GM21447 (cell line): ENCODE measurements around the gene DCTPP1.
"Not testable (repeated sequence)": the region's sequence is repeated elsewhere in the genome, so short reads cannot be mapped to it uniquely, and the experiment has no call there.

ENCODE experiments used
- ATAC-seq: cut with Tn5 transposase; IDR thresholded peaks from one replicate; pipeline ENCODE4 v1.9.1; 2021; ENCODE audit not compliant: unreplicated experiment

The DCTPP1 gene

DNA sequence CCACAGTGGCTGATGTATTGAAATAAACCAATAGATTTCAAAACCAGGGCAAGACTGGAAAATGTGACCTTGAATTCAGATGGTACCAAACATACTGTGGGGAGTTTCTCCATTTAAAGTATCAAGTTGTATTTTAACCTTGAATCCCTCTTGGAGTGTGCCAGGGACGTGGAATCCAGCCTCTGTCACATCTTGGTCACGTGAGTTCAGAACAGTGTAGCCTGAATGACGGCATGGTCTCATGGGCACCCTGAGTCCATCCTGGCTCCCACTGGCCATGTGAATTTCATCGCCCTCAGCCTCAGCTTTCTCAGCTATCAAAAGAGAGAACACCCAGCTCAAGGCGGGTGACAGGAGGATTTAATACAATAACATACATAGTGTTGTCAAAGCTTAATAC is 15.7 kb downstream of the DCTPP1 start:
- ATAC-seq, result no peak

DNA sequence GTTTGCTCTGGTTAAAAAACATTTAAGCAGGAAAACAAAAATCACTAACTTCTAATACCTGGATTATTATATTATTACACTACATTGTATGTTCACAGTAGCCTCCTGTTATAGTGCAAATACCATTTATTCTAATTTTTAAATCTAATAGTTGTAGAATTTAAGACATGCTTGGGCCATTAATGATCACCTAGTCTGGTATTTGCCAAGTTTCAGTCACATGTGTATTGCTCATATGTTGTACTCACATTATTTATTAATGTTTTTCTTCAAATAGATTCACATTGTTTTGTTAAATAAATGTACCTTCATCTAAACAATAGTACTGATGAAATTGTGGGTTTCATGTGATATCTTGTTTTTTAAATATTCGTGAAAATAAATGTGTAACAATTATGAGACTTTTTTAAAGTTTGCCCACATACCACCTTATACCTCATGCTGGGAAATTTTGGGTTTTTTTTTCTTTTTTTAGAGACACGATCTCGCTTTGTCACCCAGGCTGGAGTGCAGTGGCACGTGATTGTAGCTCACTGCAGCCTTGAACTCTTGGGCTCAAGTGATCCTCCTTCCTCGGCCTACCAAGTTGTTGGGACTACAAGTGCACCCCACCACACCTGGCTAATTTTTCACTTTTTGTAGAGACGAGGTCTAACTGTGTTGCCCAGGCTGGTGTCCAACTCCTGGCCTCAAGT is 16.6 kb downstream of the DCTPP1 start:
- ATAC-seq, result no peak

DNA sequence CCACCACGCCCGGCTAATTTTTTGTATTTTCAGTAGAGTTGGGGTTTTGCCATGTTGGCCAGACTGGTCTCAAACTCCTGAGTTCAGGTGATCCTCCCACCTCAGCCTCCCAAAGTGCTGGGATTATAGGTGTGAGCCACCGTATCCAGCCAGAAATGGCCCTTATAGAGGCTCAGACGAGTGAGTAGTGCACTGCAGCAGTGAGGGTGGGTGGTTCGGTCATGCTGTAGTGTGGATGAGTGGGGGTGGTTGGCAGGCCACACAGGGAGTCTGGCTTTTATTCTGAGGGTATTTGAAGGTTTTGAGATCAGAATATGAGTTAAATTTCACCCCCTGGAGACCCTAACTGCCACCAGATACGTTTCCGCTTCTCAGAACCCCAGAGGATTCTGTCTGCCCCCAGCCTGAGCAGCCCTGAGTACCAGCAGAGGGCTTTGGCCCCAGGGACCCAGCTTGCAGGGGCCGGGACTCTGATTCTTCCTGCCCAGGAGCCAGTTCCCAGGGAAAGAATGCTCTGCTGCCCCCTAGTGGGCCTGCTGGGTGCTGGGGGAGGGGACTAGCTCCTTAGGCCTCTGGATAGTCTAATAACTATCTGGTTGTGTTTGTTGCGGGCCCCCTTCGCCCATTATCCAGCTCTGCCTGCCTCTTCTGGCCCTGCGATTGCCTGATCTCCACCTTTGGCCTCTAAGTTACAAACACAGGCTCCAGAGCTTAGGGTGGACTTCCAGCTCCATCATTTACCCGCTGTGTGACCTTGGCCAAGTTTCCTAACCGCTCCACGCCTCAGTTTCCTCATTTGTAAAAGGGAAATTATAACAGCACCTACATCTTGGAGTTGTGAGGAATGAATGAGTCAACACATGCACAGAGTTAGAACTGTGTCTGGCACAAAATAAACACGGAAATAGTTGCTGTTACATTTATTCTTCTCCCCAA is 20.4 kb downstream of the DCTPP1 start:
- ATAC-seq, result peak; percentile 49

DNA sequence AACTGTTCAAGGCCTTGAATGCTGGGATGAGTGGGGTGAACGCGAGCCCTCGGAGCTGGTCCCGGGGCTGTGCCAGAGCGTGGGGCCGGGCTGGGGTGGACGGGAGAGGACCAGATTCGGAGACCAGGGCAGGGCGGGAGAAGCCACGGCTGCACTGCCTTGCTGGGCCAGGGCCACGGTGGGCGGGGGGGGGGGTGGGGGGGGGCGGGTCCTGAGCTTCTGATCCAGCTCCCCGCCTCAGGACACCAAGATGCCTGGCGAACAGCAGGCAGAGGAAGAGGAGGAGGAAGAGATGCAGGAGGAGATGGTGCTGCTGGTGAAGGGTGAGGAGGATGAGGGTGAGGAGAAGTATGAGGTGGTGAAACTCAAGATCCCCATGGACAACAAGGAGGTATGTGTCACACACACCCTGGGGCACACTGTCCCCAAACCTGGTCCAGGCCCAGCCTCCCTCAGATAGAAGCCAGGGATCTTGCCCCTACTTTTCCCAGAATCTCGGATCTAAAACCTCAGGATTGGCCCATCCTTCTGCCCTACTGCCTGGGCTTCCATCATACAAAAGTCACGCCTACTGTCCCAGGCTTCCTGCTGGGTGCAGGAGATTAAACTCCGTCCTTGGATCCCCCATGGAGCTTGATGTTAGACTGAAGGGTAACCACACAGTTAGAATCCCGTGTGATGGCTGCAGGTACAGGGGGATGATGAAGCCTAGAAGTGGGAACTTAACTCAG is 21.9 kb downstream of the DCTPP1 start:
- peak; percentile 5 for ATAC-seq

DNA sequence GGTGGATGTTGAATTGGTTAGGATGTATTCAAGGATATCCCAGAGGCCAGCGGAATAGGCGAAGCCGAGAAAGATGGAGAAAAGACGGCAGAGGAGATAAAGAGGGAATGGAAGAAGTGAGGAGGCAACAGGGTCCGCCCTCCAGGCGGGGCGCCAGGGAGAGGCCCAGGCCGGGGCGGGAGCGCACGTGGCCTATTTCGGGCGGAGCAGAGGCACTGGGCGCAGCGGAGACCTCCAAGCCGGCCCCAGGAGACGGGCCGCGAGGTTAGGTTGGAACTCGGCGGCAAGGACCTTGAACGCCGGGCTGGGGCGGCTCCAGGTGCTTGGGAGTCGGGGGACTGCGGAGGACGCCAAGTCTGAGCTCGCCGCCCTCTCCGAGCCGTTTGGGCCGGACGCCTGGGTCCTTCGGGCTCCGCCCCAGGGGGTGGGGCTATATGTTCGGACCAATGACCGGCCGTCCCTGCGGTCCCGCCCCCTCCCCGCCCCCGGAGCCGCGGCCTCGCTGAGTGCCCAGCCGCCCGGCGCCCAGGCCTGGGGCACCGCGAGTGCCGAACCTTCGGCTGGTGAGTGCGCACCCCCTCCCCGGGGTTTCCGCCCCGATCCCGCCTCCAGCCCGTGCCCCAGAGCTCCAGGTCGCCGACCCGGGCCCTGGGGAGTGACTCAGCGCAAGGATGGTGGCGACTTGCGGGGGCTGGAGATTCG is 22.6 kb downstream of the DCTPP1 start, which contains the start of gene ZNF771:
TSS of gene ZNF771 (plus strand) at position 505 of the 702 bp plus-strand sequence. CDS start 448 bp downstream, outside the sequence.
- peak; percentile 70 for ATAC-seq

DNA sequence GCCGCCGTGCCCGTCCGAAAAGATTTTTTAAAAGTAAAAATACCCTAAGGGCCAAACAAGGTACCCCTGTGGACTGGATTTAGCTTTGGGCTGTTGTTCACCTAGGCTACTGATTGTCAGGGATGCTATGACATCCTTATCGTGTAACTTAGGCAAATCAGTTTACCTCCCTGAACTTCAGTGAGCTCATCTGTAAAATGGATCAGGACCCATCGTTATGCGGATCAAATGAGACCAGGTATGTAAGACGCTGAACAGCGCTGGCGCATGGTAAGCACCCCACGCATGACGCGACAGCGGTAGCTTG is 23.1 kb downstream of the DCTPP1 start:
- no peak for ATAC-seq

- ATAC-seq, result no peak
Measured at GRCh38 chr16:30401768-30402425, 27.9 kb downstream of the DCTPP1 start.

GRCh38 chr16:30399435-30400186 is 30.2 kb downstream of the DCTPP1 start:
- ATAC-seq, result no peak

GRCh38 chr16:30398661-30399434 is 31.0 kb downstream of the DCTPP1 start:
- no peak for ATAC-seq

DNA sequence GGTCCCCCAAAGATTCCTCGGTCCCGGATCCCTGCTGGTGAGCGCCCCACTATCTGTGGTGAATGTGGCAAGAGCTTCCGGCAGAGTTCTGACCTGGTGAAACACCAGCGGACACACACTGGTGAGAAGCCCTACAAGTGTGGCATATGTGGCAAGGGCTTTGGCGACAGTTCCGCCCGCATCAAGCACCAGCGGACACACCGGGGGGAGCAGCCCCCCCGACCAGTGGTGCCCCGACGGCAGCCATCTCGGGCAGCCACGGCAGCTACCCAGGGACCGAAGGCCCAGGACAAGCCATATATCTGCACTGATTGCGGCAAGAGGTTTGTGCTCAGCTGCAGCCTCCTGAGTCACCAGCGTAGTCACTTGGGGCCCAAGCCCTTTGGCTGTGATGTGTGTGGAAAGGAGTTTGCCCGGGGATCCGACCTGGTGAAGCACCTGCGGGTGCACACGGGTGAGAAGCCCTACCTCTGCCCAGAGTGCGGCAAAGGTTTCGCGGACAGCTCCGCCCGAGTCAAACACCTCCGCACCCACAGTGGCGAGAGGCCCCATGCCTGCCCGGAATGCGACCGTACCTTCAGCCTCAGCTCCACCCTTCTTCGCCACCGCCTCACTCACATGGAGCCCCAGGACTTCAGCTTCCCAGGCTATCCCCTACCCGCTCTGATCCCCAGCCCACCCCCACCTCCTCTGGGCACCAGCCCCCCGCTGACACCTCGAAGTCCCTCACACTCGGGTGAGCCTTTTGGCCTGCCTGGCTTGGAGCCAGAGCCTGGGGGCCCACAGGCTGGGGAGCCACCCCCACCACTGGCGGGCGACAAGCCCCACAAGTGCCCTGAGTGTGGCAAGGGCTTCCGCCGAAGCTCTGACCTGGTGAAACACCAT is 31.8 kb downstream of the DCTPP1 start:
- ATAC-seq, result no peak

DNA sequence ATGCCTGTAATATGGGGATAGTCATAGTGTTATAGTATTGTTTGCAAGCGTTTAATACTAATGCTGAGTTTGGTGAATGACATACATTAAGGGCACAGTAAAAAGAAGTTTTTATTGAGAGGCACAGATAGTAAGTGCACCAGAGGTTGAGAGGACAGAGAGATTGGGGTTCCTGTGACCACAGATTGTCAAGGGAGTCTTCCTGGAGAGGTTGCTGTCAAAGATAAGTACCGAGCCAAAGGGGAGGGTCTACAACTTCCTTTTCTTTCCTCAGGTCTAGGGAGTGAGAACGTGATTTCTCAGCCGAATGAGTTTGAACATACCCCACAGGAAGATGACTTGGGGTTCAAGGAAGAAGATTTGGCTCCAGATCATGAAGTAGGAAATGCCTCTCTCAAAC is 32.8 kb downstream of the DCTPP1 start:
- ATAC-seq, result no peak

DNA sequence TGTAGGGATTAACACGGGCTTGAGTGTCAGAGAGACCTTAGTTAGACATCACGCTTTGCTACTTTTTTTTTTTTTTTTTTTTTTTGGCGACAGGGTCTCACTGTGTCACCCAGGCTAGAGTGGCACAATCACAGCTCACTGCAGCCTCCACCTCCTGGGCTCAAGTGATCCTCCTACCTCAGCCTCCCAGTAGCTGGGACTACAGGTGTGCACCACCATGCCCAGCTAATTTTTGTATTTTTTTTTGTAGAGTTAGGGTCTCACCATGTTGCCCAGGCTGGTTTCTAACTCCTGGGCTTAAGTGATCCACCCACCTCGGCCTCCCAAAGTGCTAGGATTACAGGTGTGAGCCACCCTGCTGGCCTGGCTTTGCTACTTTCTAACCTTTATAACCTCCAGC is 33.2 kb downstream of the DCTPP1 start:
- not testable (repeated sequence) for ATAC-seq

DNA sequence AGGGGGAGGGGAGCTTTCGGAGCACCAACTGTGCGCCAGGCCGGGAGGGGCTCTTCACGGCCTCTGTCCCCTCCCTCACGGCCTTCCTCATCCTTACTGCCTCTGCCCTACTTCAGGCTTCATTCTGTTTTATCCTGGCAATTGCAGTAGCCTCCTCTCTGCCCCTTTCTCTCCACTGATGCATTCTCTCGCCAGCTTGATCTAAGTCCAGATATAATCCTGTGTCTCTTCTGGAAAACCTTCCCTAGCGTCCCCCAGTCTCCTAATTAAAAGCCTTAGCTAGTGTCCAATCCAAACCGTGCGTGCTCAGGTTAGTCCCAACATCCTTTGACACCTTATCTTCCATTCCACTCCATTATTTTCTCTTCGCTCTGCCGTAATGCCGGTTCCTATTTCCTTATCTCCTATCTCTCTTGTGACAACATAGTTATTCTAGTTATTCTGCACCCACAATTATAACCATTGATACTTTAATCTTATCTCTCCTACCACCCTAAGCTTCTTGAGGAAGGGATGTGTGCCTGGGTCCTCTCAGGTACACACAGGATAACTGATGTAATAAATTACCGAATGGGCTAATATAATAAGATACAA is 33.7 kb downstream of the DCTPP1 start:
- no peak for ATAC-seq

DNA sequence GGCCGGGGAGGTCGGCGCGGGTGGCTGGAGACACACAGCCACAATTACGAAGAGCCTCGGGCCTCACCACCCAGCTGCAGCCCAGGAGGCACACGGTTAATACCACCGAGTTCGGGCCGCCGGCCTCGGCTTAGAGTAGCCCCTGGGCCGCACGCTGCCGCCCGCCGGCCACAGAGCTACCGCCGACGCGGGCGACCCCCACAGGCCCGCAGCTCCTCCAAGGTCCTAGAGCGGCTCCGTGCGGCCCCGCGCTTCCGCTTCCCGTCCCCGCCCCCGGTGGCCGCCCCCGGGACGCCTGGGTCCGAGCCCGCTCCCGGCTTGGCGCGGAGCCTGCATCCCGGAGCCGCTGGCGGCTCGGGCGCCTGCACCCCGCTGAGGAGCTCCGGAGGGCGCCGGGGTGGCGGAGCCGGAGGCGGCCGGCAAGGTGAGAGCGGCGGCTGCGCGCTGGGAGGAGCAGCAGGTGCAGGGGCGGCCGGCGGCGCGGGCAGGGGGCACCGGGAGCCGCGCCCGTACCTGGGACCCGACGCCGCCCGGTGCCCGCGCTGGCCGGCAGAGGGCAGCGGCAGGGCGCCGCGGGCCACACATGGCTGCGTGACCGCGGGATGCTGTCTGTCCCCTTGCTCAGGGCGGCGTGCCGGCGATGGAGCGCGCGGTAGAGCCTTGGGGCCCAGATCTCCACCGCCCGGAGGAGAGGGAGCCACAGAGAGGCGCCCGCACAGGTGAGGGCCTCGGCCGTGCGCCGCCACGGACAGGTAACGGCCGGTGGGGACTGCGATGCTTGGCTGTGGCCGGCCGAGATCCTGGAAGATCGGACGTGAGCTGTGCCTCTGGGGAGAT is 34.5 kb downstream of the DCTPP1 start, which contains the start of gene ZNF48:
TSS of gene ZNF48 (plus strand) at position 266 of the 837 bp plus-strand sequence. CDS start at position 641, 375 bp downstream.
- peak; percentile 56 for ATAC-seq

GRCh38 chr16:30394592-30395154 is 35.2 kb downstream of the DCTPP1 start:
- no peak for ATAC-seq

DNA sequence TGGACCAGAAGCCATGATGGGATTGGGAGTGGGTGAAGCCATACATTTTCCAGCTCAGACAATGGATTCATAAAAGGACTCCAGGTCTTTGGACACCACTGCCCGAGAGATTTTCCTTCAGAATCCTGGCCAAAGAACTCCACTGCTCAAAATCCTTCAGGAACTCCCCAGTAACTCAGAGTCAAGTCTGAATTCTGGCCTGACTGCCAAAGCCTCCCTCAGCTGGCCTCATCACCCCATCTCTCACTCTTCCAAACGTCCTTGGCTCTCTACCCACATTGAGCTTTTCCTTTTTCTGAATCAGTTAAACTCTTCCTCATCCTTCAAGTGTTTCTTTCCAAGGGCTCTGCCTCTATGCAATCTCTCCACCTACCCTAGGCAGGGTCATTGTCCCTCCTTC is 46.3 kb downstream of the DCTPP1 start:
- no peak for ATAC-seq
